IMR-90 (cell line): ENCODE measurements around the gene BNIP5. TPM values are rescaled to one million over a fixed set of nuclear protein-coding genes. Genes with fewer than 3 reads are reported as not detected.
A peak's percentile ranks its signal among the peaks of the same experiment; 100 is the strongest.

ENCODE experiments used
- ATAC-seq: fragments of 200-7000 bp; cut with Tn5 transposase; 2 replicates; pipeline ENCODE4 v1.9.1; 2020; ENCODE audit warnings: low read depth, mild to moderate bottlenecking, moderate library complexity
- BruUV-seq: library from RNA; stranded (reverse); fragments of 400-500 nt; replicated peaks from 2 replicates; lab custom pipeline; 2021; lab: Mats Ljungman, UMichigan
- CTCF ChIA-PET: fragments of 300-600 bp; formaldehyde crosslinking; extraction: SDS; loops from one replicate; lab custom pipeline; 2021; ENCODE audit warnings: antibody characterized with exemption; lab: Yijun Ruan, JAX
- POLR2A ChIA-PET: fragments of 300-600 bp; sonication (Branson Sonifier 250); formaldehyde crosslinking; loops from one replicate; lab custom pipeline; 2022; ENCODE audit warnings: antibody characterized with exemption; ENCODE audit not compliant: unreplicated experiment; lab: Charles Lee
- DNase-seq: peaks from one replicate; pipeline ENCODE4 v3.0.0; 2013
- H2AFZ ChIP-seq: replicated peaks from 2 replicates; pipeline ENCODE3; 2013; ENCODE audit warnings: low read length, mild to moderate bottlenecking; ENCODE audit not compliant: poor library complexity
- H2AK5ac ChIP-seq: 2 replicates; pipeline ENCODE4 v1.6.1; 2013; ENCODE audit warnings: low read depth, low read length, inconsistent platforms
- H2AK9ac ChIP-seq: replicated peaks from 2 replicates; pipeline ENCODE3; 2013; ENCODE audit warnings: mild to moderate bottlenecking, low read depth, low read length, moderate library complexity; ENCODE audit not compliant: poor library complexity
- H2BK120ac ChIP-seq: 2 replicates; pipeline ENCODE4 v1.6.1; 2013; ENCODE audit warnings: low read depth, low read length, inconsistent platforms
- H2BK15ac ChIP-seq: 3 replicates; pipeline ENCODE4 v1.6.1; 2013; ENCODE audit warnings: low read depth, low read length, inconsistent platforms
- H2BK20ac ChIP-seq: 2 replicates; pipeline ENCODE4 v1.6.1; 2013; ENCODE audit warnings: low read depth, mild to moderate bottlenecking, inconsistent platforms, low read length, moderate library complexity
- H2BK5ac ChIP-seq: 2 replicates; pipeline ENCODE4 v1.6.1; 2013; ENCODE audit warnings: mild to moderate bottlenecking, low read depth, low read length, inconsistent platforms; ENCODE audit not compliant: poor library complexity, severe bottlenecking
- H3K14ac ChIP-seq: replicated peaks from 2 replicates; pipeline ENCODE4 v1.6.1; 2013; ENCODE audit warnings: low read depth, low read length, inconsistent platforms
- H3K18ac ChIP-seq: 2 replicates; pipeline ENCODE4 v1.6.1; 2013; ENCODE audit warnings: low read depth, low read length, control low read depth
- H3K23ac ChIP-seq: 2 replicates; pipeline ENCODE4 v1.6.1; 2013; ENCODE audit warnings: low read depth, low read length, inconsistent platforms
- H3K27ac ChIP-seq: 2 replicates; pipeline ENCODE4 v1.5.1; 2013; ENCODE audit warnings: mild to moderate bottlenecking, control low read depth, low read length; ENCODE audit not compliant: insufficient read depth
- H3K27me3 ChIP-seq: 2 replicates; pipeline ENCODE4 v1.6.1; 2013; ENCODE audit warnings: low read length; ENCODE audit not compliant: control insufficient read depth, insufficient read depth
- H3K36me3 ChIP-seq: 2 replicates; pipeline ENCODE4 v1.6.1; 2013; ENCODE audit warnings: low read length, mixed read lengths; ENCODE audit not compliant: control insufficient read depth, insufficient read depth
- H3K4ac ChIP-seq: 2 replicates; pipeline ENCODE4 v1.6.1; 2013; ENCODE audit warnings: low read depth, low read length, inconsistent platforms
- H3K4me1 ChIP-seq: 2 replicates; pipeline ENCODE4 v1.6.1; 2013; ENCODE audit warnings: low read length, mixed read lengths; ENCODE audit not compliant: control insufficient read depth, insufficient read depth
- H3K4me2 ChIP-seq: 2 replicates; pipeline ENCODE4 v1.6.1; 2013; ENCODE audit warnings: low read depth, mild to moderate bottlenecking, control low read depth, low read length, moderate library complexity
- H3K4me3 ChIP-seq: 2 replicates; pipeline ENCODE4 v1.5.1; 2013; ENCODE audit warnings: low read depth, mild to moderate bottlenecking, control low read depth, low read length, moderate library complexity; ENCODE audit not compliant: insufficient read depth
- H3K56ac ChIP-seq: 2 replicates; pipeline ENCODE4 v1.6.1; 2013; ENCODE audit warnings: low read length, inconsistent platforms; ENCODE audit not compliant: insufficient read depth; ENCODE audit errors: extremely low read depth
- H3K79me1 ChIP-seq, 2 experiments: 2 replicates each; pipeline ENCODE4 v1.6.1; 2013; ENCODE audit warnings: low read length in 2 of 2, inconsistent platforms in 1 of 2, low read depth in 1 of 2
- H3K9ac ChIP-seq: 2 replicates; pipeline ENCODE4 v1.6.1; 2013; ENCODE audit warnings: low read depth, low read length, control low read depth
- H3K9me1 ChIP-seq: 2 replicates; pipeline ENCODE4 v1.6.1; 2013; ENCODE audit warnings: low read length, inconsistent platforms; ENCODE audit not compliant: insufficient read depth
- H3K9me3 ChIP-seq: 2 replicates; pipeline ENCODE4 v1.6.1; 2013; ENCODE audit warnings: low read length; ENCODE audit not compliant: control insufficient read depth, insufficient read depth
- H4K20me1 ChIP-seq: 2 replicates; pipeline ENCODE4 v1.6.1; 2013; ENCODE audit warnings: low read length, inconsistent platforms; ENCODE audit not compliant: insufficient read depth
- H4K5ac ChIP-seq: 2 replicates; pipeline ENCODE4 v1.6.1; 2013; ENCODE audit warnings: mild to moderate bottlenecking, low read depth, low read length, control low read depth
- H4K8ac ChIP-seq, 2 experiments: 2 replicates each; pipeline ENCODE4 v1.6.1; 2013; ENCODE audit warnings: low read depth in 2 of 2, low read length in 2 of 2, control low read depth in 1 of 2, inconsistent platforms in 1 of 2
- H4K91ac ChIP-seq: 2 replicates; pipeline ENCODE4 v1.6.1; 2013; ENCODE audit warnings: low read depth, low read length, inconsistent platforms; ENCODE audit not compliant: insufficient read depth
- BHLHE40 ChIP-seq: fragments of 150-350 bp; IDR thresholded peaks from 2 replicates; pipeline ENCODE4 v1.6.1; 2016; ENCODE audit warnings: mild to moderate bottlenecking, low read depth, low read length
- CEBPB ChIP-seq: IDR thresholded peaks from 2 replicates; pipeline ENCODE4 v1.6.1; 2012; ENCODE audit warnings: low read depth, low read length, improper control_type of control experiment
- NFE2L2 ChIP-seq: fragments of 150-350 bp; IDR thresholded peaks from 2 replicates; pipeline ENCODE4 v1.6.1; 2016; ENCODE audit warnings: low read depth, mild to moderate bottlenecking, low read length
- WGBS, 2 experiments: methylation state at CpG; one replicate each; pipeline versions ENCODE4 v1.1.5 to v1.1.7; 2013; ENCODE audit warnings: missing lambda C conversion rate in 2 of 2; ENCODE audit not compliant: insufficient read length in 1 of 2; ENCODE audit errors: extremely low coverage in 2 of 2; 5-methylcytosine and 5-hydroxymethylcytosine counted together
- dilution Hi-C: fragments of 300-500 bp; cut with HindIII; formaldehyde crosslinking; loops from one replicate; pipeline ENCODE4 v1.14.3; 2018; ENCODE audit warnings: low sequenced_read_pairs; ENCODE audit not compliant: unreplicated experiment
- in situ Hi-C: fragments of 300-500 bp; cut with MboI; formaldehyde crosslinking; loops from 3 replicates; pipeline ENCODE4 v1.14.3; 2019; ENCODE audit warnings: low sequenced_read_pairs, inconsistent platforms, mixed read lengths
- intact Hi-C: fragments of 100-400 bp; cut with micrococcal nuclease; formaldehyde crosslinking; loops from 2 replicates; pipeline ENCODE4 v1.10.0; 2022
- polyA plus RNA-seq, 3 experiments: library from polyadenylated mRNA; depleted of rRNA; stranded (reverse); fragments of >200 nt; gene quantifications; 2 replicates each; pipeline ENCODE4 v1.2.3, GENCODE V29; 2012; ENCODE audit warnings: low replicate concordance in 1 of 3
- total RNA-seq: library from RNA; depleted of rRNA; stranded (reverse); fragments of >200 nt; gene quantifications from 2 replicates; pipeline ENCODE4 v1.2.3, GENCODE V29; 2012
- TF ChIP-seq, protein P1 (sequence below): fragments of 150-350 bp; IDR thresholded peaks from 2 replicates; pipeline ENCODE4 v1.6.1; 2017; ENCODE audit warnings: mild to moderate bottlenecking, antibody characterized with exemption, low read length, low read depth
- TF ChIP-seq, protein P2 (sequence below): conservative IDR thresholded peaks from 2 replicates; pipeline ENCODE4 v1.5.1; 2012; ENCODE audit warnings: mild to moderate bottlenecking, low read depth, low read length, improper control_type of control experiment

The BNIP5 gene
- total and polyA plus RNA-seq, 2 of the 4 experiments (the other 2 are of a cell fraction): not detected

DNA sequence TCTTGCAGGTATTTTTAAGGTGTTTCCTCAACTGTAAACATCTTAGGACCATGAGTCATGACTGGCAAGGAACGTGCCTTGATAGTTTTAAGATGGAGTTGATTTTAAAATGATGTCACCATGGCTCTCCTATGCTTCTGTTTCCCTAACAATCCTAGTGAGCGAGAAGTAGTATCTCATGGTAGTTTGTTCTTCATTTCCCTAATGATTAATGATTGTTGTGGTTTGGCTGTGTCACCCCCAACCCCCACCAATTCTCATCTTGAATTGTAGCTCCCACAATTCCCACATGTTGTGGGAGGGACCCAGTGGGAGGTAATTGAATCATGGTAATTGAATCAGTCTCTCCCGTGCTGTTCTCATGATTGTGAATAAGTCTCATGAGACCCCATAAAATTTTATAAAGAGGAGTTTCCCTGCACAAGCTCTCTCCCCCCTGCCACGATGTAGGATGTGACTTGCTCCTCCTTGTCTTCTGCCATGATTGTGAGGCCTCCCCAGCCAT, 16.8 kb upstream of the BNIP5 start:
- dilution Hi-C loops: no loop called here
- H3K9me1 ChIP-seq: peaks cover 3% of the 10 kb centered on the region; the same call in 1 of the 2 replicates
- no peak overlapping the region for H3K4me2 ChIP-seq
- H2BK20ac ChIP-seq: no peak overlapping the region
- no peak overlapping the region for H2BK120ac ChIP-seq
- H3K56ac ChIP-seq: no peak overlapping the region
- H4K20me1 ChIP-seq: peaks cover 4% of the 10 kb centered on the region; the same call in 1 of the 2 replicates
- no peak overlapping the region for H4K8ac ChIP-seq
- H2BK5ac ChIP-seq: no peak overlapping the region
- H3K9ac ChIP-seq: no peak overlapping the region
- DNase-seq (peak; percentile 38), ATAC-seq (no peak)
- H3K18ac ChIP-seq: no peak overlapping the region
- no peak overlapping the region for H2BK15ac ChIP-seq
- no peak overlapping the region for H3K27ac ChIP-seq
- CTCF ChIA-PET: interaction anchor here (1.3 kb wide), 1 partner anchor 13 kb away, joined by 3 read pairs; no protein-coding TSS in a partner anchor
- H3K79me1 ChIP-seq: no peaks in the 10 kb centered on the region
- H3K4me1 ChIP-seq: peaks cover 13% of the 10 kb centered on the region
- no peak overlapping the region for H4K91ac ChIP-seq
- BruUV-seq: no TSS peak
- no peaks in the 10 kb centered on the region for H3K36me3 ChIP-seq
- no peak overlapping the region for H4K5ac ChIP-seq
- no peak overlapping the region for H2AK9ac ChIP-seq
- POLR2A ChIA-PET: no interaction called here
- intact Hi-C loops: no loop called here
- H3K9me3 ChIP-seq: no peaks in the 10 kb centered on the region
- H3K27me3 ChIP-seq: peaks cover 8% of the 10 kb centered on the region
- WGBS, 2 experiments: no CpG with 5 or more reads among the region's 4 CpGs
- no peak overlapping the region for H3K23ac ChIP-seq
- H3K14ac ChIP-seq: no peak overlapping the region
- in situ Hi-C loops: no loop called here
- no peak overlapping the region for H3K4me3 ChIP-seq
- TF ChIP-seq NFE2L2 (no peak), CEBPB (no peak), BHLHE40 (peak; percentile 67)
- TF ChIP-seq, protein P1, sequence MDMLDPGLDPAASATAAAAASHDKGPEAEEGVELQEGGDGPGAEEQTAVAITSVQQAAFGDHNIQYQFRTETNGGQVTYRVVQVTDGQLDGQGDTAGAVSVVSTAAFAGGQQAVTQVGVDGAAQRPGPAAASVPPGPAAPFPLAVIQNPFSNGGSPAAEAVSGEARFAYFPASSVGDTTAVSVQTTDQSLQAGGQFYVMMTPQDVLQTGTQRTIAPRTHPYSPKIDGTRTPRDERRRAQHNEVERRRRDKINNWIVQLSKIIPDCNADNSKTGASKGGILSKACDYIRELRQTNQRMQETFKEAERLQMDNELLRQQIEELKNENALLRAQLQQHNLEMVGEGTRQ: no peak
- TF ChIP-seq, protein P2, sequence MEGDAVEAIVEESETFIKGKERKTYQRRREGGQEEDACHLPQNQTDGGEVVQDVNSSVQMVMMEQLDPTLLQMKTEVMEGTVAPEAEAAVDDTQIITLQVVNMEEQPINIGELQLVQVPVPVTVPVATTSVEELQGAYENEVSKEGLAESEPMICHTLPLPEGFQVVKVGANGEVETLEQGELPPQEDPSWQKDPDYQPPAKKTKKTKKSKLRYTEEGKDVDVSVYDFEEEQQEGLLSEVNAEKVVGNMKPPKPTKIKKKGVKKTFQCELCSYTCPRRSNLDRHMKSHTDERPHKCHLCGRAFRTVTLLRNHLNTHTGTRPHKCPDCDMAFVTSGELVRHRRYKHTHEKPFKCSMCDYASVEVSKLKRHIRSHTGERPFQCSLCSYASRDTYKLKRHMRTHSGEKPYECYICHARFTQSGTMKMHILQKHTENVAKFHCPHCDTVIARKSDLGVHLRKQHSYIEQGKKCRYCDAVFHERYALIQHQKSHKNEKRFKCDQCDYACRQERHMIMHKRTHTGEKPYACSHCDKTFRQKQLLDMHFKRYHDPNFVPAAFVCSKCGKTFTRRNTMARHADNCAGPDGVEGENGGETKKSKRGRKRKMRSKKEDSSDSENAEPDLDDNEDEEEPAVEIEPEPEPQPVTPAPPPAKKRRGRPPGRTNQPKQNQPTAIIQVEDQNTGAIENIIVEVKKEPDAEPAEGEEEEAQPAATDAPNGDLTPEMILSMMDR: no peak
- H2AFZ ChIP-seq: no peak overlapping the region
- H3K4ac ChIP-seq: no peak overlapping the region
- H2AK5ac ChIP-seq: no peak overlapping the region
